DMS153 treated with DMSO at 0.1 percent for 48 hours (cell line): ENCODE data around the gene KIF5B.
"Not testable (repeated sequence)": the region's sequence is repeated elsewhere in the genome, so short reads cannot be mapped to it uniquely, and the experiment has no call there.

Source experiments
- DNase-seq: peaks from one replicate; lab custom pipeline; 2025; ENCODE audit not compliant: unreplicated experiment; lab: John Stamatoyannopoulos, UW

KIF5B gene

GRCh38 chr10:32060347-32060746 is 4.1 kb upstream of the KIF5B start:
- no peak for DNase-seq

- no peak for DNase-seq
Measured at GRCh38 chr10:32059472-32059871, 3.2 kb upstream of the KIF5B start.

GRCh38 chr10:32057036-32057372 is 779 bp upstream of the KIF5B start:
- no peak for DNase-seq

- DNase-seq: no peak
Measured at GRCh38 chr10:32055478-32056135, 618 bp downstream of the KIF5B start.

GRCh38 chr10:32054094-32054493 is 2.1 kb downstream of the KIF5B start:
- DNase-seq: no peak

- DNase-seq: not testable (repeated sequence)
Measured at GRCh38 chr10:32053392-32053791, 2.8 kb downstream of the KIF5B start.

- no peak for DNase-seq
Measured at GRCh38 chr10:32051926-32052325, 4.3 kb downstream of the KIF5B start.

GRCh38 chr10:32050177-32050576 is 6.0 kb downstream of the KIF5B start:
- no peak for DNase-seq

- DNase-seq: no peak
Measured at GRCh38 chr10:32049113-32049512, 7.1 kb downstream of the KIF5B start.

- DNase-seq: no peak
Measured at GRCh38 chr10:32048282-32048681, 7.9 kb downstream of the KIF5B start.

- DNase-seq: no peak
Measured at GRCh38 chr10:32047881-32048280, 8.3 kb downstream of the KIF5B start.

GRCh38 chr10:32046151-32046550 is 10.1 kb downstream of the KIF5B start:
- no peak for DNase-seq

- DNase-seq: not testable (repeated sequence)
Measured at GRCh38 chr10:32042730-32043129, 13.5 kb downstream of the KIF5B start.

- DNase-seq: no peak
Measured at GRCh38 chr10:32041290-32042028, 14.8 kb downstream of the KIF5B start.

GRCh38 chr10:32039734-32040133 is 16.5 kb downstream of the KIF5B start:
- DNase-seq: no peak

GRCh38 chr10:32038777-32039176 is 17.4 kb downstream of the KIF5B start:
- DNase-seq: no peak

- DNase-seq: no peak
Measured at GRCh38 chr10:32036922-32037321, 19.3 kb downstream of the KIF5B start.

GRCh38 chr10:32035038-32035437 is 21.2 kb downstream of the KIF5B start:
- no peak for DNase-seq

- no peak for DNase-seq
Measured at GRCh38 chr10:32033171-32033570, 23.1 kb downstream of the KIF5B start.

- DNase-seq: no peak
Measured at GRCh38 chr10:32031920-32032319, 24.3 kb downstream of the KIF5B start.

- no peak for DNase-seq
Measured at GRCh38 chr10:32031424-32031823, 24.8 kb downstream of the KIF5B start.

GRCh38 chr10:32028710-32029109 is 27.5 kb downstream of the KIF5B start:
- no peak for DNase-seq

- DNase-seq: no peak
Measured at GRCh38 chr10:32023264-32023663, 33.0 kb downstream of the KIF5B start.
